D721Med (cell line): ENCODE results near the gene THBS4.

Source experiments
- DNase-seq: peaks from one replicate; pipeline ENCODE4 v3.0.0; 2011; ENCODE audit warnings: low spot score; ENCODE audit not compliant: insufficient read length
- FAIRE-seq: peaks from 2 replicates; lab custom pipeline; 2011; peaks lifted over from hg19 to GRCh38; lab: Jason Lieb, UNC
- CTCF ChIP-seq: IDR thresholded peaks from 2 replicates; pipeline ENCODE4 v1.5.1; 2012; ENCODE audit warnings: mild to moderate bottlenecking, control low read depth; ENCODE audit not compliant: insufficient read depth; ENCODE audit errors: missing control alignments

THBS4 gene

GRCh38 chr5:80034559-80034958 lies 589 bp upstream of the THBS4 start:
- FAIRE-seq (no peak), DNase-seq (no peak)
- TF ChIP-seq CTCF: no peak

- DNase-seq (no peak), FAIRE-seq (no peak)
- TF ChIP-seq CTCF: no peak
Observed at GRCh38 chr5:80035839-80036238, 691 bp downstream of the THBS4 start.

DNA sequence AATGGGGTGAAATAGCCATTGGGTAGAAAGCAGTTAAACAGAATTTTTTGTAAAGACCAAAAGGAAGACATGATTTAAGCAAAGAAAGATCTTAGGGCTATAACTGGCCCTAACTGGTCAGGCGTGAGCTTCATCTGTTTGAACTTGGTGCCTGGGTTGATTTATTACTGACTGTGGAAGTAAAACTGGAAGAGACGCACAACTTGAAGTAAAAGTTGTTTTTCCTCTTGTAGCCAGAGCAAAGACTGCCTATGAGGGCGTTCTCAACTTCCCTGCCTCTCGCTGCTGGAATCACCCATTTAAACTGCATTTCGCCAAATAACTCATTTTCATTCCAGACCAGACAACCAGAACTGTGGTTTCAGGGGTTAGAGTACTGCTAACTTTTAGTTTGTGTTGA lies 1.5 kb downstream of the THBS4 start:
- FAIRE-seq (no peak), DNase-seq (no peak)
- TF ChIP-seq CTCF: no peak

DNA sequence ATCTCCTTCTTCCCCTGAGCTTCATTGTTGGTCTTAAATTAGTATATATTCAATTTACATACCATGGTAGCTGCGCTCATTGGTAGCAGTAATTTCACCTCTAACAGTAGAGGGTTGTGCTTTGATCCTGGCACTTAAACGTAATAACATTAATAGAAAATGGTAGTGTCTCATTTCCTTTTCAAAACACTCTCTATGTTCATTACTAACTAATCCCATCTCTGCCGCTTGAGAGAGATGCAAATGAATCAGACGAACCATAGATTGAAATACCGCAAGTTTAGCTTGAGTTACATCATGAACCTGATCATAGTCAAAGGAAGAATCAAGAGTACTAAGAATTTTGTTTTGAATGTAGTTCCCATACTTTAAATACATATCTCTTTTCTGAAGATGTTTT lies 2.2 kb downstream of the THBS4 start:
- FAIRE-seq (no peak), DNase-seq (no peak)
- no peak for TF ChIP-seq CTCF

GRCh38 chr5:80039650-80040049 lies 4.5 kb downstream of the THBS4 start:
- DNase-seq (no peak), FAIRE-seq (no peak)
- no peak for TF ChIP-seq CTCF

DNA sequence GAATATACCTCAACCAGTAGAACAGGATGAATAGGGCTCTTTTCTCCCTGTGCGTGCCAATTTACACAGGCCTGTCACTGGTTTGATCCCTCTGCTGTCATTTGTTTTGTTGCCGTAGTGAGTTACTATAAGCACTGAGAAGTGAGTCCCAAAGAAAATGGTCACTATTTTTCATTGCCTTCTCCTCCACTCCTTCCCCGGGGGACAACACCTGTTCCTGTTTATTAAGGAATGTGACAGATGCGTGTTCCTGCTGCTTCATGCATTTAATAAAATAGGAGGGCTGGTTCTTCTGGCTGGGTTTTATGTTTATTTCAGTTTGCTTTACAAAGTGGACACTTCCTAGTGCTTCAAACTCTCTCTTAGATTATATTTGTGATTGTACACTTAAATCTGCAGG lies 6.4 kb downstream of the THBS4 start:
- TF ChIP-seq CTCF: no peak
- no peak for FAIRE-seq
- no peak for DNase-seq

DNA sequence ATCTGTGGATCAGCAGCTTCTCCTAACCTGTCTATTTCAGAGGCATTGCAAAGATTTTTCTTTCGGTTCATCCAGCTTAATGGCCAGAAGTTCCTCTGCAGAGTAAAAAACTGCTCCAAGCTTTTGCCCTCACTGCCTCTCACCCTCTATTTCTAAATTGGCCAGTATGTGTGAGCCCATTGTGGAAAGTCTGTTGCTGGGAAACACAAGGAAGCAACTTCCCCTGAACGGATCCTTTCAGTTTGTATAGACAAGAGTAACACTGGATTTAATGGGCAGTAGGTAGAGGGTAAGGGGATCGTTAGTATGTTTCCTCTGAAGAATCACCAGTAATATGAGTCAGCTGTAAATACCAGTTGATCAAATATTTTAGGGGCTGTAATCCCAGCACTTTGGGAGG lies 7.2 kb downstream of the THBS4 start:
- TF ChIP-seq CTCF: no peak
- DNase-seq: no peak
- FAIRE-seq: no peak
